Activated CD8-positive, alpha-beta memory T cell treated with anti-CD3 and anti-CD28 coated beads, Interleukin-2, amount 10 ng/mL, durations not matched to agents 7 days and 5 days (primary cell): ENCODE results near the gene RGMB. TPM values are rescaled to one million over a fixed set of nuclear protein-coding genes. Genes with fewer than 3 reads are reported as not detected.

Source experiments
- ATAC-seq: fragments of 150-1000 bp; cut with Tn5 transposase; one replicate; pipeline ENCODE4 v1.10.0; 2021; ENCODE audit warnings: moderate library complexity
- CTCF ChIA-PET: fragments of 350-600 bp; sonication (Branson Sonifier 250); formaldehyde crosslinking; loops from one replicate; lab custom pipeline; 2021; ENCODE audit warnings: antibody characterized with exemption; lab: Charles Lee
- DNase-seq: peaks from one replicate; pipeline ENCODE4 v3.0.0-alpha.2; 2020
- H3K27ac Mint-ChIP-seq: one replicate; pipeline ENCODE4 v1.8.0; 2021; ENCODE audit warnings: mild to moderate bottlenecking, mixed read lengths
- H3K27me3 Mint-ChIP-seq: one replicate; pipeline ENCODE4 v1.8.0; 2021; ENCODE audit warnings: mixed read lengths
- H3K36me3 Mint-ChIP-seq: one replicate; pipeline ENCODE4 v1.8.0; 2021; ENCODE audit warnings: mild to moderate bottlenecking, mixed read lengths
- H3K4me1 Mint-ChIP-seq: one replicate; pipeline ENCODE4 v1.8.0; 2021; ENCODE audit warnings: mixed read lengths
- H3K4me3 Mint-ChIP-seq: one replicate; pipeline ENCODE4 v1.8.0; 2021; ENCODE audit warnings: mild to moderate bottlenecking, moderate library complexity, mixed read lengths
- H3K9me3 Mint-ChIP-seq: one replicate; pipeline ENCODE4 v1.8.0; 2022; ENCODE audit warnings: low read depth, mixed read lengths
- total RNA-seq, 2 experiments: library from RNA; stranded (reverse); gene quantifications; one replicate each; pipeline ENCODE4 v1.2.3, GENCODE V29; 2021

The RGMB gene
- total RNA-seq, 2 experiments from 2014 or later = 1.1 to 1.3 TPM

GRCh38 chr5:98827588-98828284, 54.3 kb downstream of the RGMB start:
- CTCF ChIA-PET = no interaction called here
- H3K9me3 Mint-ChIP-seq = no peaks in the 10 kb centered on the region
- DNase-seq (no peak), ATAC-seq (no peak)
- no peak overlapping the region for H3K27ac Mint-ChIP-seq
- no peak overlapping the region for H3K4me3 Mint-ChIP-seq
- no peaks in the 10 kb centered on the region for H3K36me3 Mint-ChIP-seq
- no peaks in the 10 kb centered on the region for H3K27me3 Mint-ChIP-seq
- H3K4me1 Mint-ChIP-seq = no peaks in the 10 kb centered on the region

DNA sequence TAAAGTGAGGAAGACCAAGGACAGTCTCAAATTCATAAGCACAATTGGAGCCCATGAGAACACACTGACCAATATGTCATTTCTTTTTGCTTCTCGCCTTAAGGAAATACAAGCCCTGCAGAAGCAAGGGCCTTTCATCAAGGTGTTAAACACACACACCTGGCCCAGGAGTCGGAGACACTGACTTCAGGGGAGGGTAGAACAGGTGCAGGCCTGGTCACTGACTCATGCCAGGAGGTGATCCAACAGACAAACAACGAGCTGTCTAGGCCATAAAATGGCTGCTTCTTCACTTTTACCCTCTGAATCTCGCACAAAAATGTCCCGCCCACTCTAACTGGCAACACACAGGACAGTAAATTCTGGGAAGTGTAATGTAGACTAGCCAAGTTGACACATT, 62.7 kb downstream of the RGMB start:
- H3K4me1 Mint-ChIP-seq = peaks cover 7% of the 10 kb centered on the region
- CTCF ChIA-PET = no interaction called here
- DNase-seq = no peak

GRCh38 chr5:98839469-98840383, 66.3 kb downstream of the RGMB start:
- CTCF ChIA-PET = interaction anchor here (0.9 to 4.0 kb wide), 7 partner anchors 13 to 219 kb away, joined by 3 to 16 read pairs (median 3); no protein-coding TSS in a partner anchor
- no peaks in the 10 kb centered on the region for H3K27me3 Mint-ChIP-seq
- peak overlapping the region; percentile 47 for H3K27ac Mint-ChIP-seq
- ATAC-seq (peak; percentile 66), DNase-seq (peak; percentile 45)
- H3K36me3 Mint-ChIP-seq = peaks cover 5% of the 10 kb centered on the region
- H3K4me1 Mint-ChIP-seq = peaks cover 7% of the 10 kb centered on the region
- peak overlapping the region; percentile 54 for H3K4me3 Mint-ChIP-seq
- peaks cover 2% of the 10 kb centered on the region for H3K9me3 Mint-ChIP-seq

More for the DNA sequence above, 62.7 kb downstream of the RGMB start:
- Mint-ChIP-seq H3K27me3 (no peaks in the 10 kb centered on the region), H3K27ac (no peak overlapping the region), H3K4me3 (no peak overlapping the region), H3K36me3 (peaks cover 3% of the 10 kb centered on the region), H3K9me3 (no peaks in the 10 kb centered on the region)
- no peak for ATAC-seq

DNA sequence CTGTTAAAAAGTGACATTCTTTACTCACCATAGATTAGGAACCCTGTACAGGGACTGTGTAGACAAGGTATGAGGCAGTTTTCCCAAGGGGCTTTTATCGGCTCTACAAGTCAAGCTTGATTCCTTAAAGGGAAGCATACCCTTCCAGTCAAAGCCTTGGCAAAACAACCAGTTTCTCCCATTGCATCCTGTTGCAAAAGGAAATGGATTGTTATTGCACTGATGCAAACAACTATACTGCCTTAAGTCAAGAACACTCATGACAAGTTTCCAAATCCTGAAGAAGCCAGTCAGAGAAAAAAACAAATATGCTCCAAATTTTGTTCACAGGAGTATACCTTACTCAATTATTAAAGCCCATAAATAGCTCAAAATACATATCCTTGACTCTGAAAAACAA, 67.5 kb downstream of the RGMB start:
- H3K27ac Mint-ChIP-seq = no peak overlapping the region
- H3K36me3 Mint-ChIP-seq = peaks cover 8% of the 10 kb centered on the region
- H3K4me1 Mint-ChIP-seq = peaks cover 7% of the 10 kb centered on the region
- peaks cover 2% of the 10 kb centered on the region for H3K9me3 Mint-ChIP-seq
- no peak for ATAC-seq
- no peaks in the 10 kb centered on the region for H3K27me3 Mint-ChIP-seq
- H3K4me3 Mint-ChIP-seq = no peak overlapping the region
- DNase-seq = no peak
- CTCF ChIA-PET = interaction anchor here (0.9 to 4.0 kb wide), 3 partner anchors 12 to 27 kb away, joined by 3 to 16 read pairs (median 4); no protein-coding TSS in a partner anchor

DNA sequence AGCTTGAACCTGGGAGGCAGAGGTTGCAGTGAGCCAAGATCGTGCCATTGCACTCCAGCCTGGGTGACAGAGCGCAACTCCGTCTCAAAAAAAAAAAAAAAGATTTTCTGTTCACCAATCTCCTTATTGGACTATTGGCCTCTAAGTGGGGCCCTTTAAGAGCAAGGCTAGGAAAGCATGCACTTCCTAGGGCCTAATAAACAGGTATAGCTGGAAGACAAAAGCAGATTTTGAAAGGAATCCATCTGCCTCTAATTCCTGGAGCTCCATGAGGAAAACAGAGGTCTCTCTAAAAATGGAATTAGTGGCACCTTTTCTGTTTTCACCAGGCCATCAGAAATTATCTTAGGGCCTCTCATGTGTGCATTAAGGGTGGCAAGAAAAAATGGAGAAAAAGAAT, 70.0 kb downstream of the RGMB start:
- H3K27ac Mint-ChIP-seq = no peak overlapping the region

DNA sequence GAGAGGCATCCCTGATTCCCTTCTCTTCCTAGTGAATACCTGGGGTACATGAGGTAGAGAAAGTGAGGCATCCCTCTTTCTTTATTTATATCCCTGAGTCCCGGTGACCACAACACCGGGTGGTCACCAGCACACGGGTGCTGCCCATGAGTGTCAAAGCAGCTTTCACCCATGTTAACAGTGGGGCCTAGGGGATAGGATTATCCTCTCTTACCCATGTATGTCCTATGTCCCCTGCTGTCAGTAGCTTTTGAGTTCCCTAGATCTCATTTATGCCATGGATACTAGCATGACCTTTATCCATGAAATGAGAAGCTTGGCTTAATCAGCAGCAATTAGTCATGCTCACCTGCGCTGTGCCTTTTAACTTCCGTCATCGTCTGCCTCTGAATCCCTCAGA, 71.4 kb downstream of the RGMB start:
- ATAC-seq (no peak), DNase-seq (no peak)
- Mint-ChIP-seq H3K4me3 (no peak overlapping the region), H3K4me1 (peaks cover 2% of the 10 kb centered on the region), H3K9me3 (peaks cover 2% of the 10 kb centered on the region), H3K27me3 (no peaks in the 10 kb centered on the region), H3K36me3 (peaks cover 6% of the 10 kb centered on the region), H3K27ac (no peak overlapping the region)
- CTCF ChIA-PET = no interaction called here

More for the DNA sequence above, 70.0 kb downstream of the RGMB start:
- H3K27me3 Mint-ChIP-seq = no peaks in the 10 kb centered on the region
- H3K4me3 Mint-ChIP-seq = no peak overlapping the region
- H3K9me3 Mint-ChIP-seq = peaks cover 2% of the 10 kb centered on the region
- no peak for DNase-seq
- H3K36me3 Mint-ChIP-seq = peaks cover 8% of the 10 kb centered on the region
- H3K4me1 Mint-ChIP-seq = peaks cover 7% of the 10 kb centered on the region
- no peak for ATAC-seq
- CTCF ChIA-PET = no interaction called here

DNA sequence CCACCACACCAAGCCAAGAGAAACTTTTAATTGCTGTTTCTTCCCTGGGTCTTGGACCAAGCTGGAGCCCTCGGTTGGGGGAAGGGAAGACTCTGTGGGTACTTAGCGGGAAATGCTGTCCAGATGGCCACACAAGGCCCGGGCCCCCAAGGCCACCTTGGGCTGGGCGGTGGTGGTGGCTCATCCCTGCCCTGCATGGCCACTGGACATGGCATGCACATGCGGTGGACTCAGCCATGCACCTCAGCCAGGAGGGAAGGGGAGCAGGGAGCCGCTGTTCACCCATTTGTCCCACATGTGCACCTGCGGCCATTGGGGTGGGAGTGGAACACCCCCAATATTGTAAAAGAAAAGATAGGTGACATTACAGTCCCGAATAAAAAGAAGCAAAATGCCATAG, 72.4 kb downstream of the RGMB start:
- Mint-ChIP-seq H3K27me3 (no peaks in the 10 kb centered on the region), H3K4me1 (no peaks in the 10 kb centered on the region), H3K27ac (no peak overlapping the region), H3K4me3 (no peak overlapping the region), H3K9me3 (peaks cover 2% of the 10 kb centered on the region), H3K36me3 (peaks cover 4% of the 10 kb centered on the region)
- no peak for ATAC-seq
- no peak for DNase-seq
- CTCF ChIA-PET = no interaction called here

Other genes with a start within 250 kb of the RGMB start
- 10 to 100 TPM; 40.9 to 49.3 TPM for gene CHD1, start 155.3 kb downstream of the RGMB start, total RNA-seq